ENCODE measurements around the gene ADM5. TPM values are rescaled to one million over a fixed set of nuclear protein-coding genes. Genes with fewer than 3 reads are reported as not detected.

Gene ADM5
- polyA plus RNA-seq, 1 of the 3 experiments (the other 2 are of a cell fraction) = 1.3 TPM

- TF ChIP-seq PBX3 (IDR thresholded peaks at IDR 0.05) = no peak
- no peak for TF ChIP-seq MEF2A (IDR thresholded peaks at IDR 0.05; ENCODE audit: borderline replicate concordance, low read depth)
- TF ChIP-seq CHD2 (IDR thresholded peaks at IDR 0.05; ENCODE audit: low read length, partially characterized antibody) = no peak
- TF ChIP-seq FOXJ3 (CRISPR knock-in tag; IDR thresholded peaks at IDR 0.05) = no peak
Measured at GRCh38 chr19:49686503-49687088, 2.8 kb upstream of the ADM5 start (continued).

- Histone ChIP-seq H3K4me1 (ENCODE audit: control insufficient read depth in 1 of 2, insufficient read depth in 2 of 2, low read depth in 1 of 2, low read length in 1 of 2) (peaks cover 6 to 18% of the 10 kb centered on the region in 2 experiments; a peak in 2 of 4 replicates), H4K20me1 (ENCODE audit: insufficient read depth) (peaks cover 17% of the 10 kb centered on the region), H3K9me2 (no peaks in the 10 kb centered on the region), H3F3A (replicated peaks; ENCODE audit: insufficient read depth) (peaks cover 15% of the 10 kb centered on the region), H3K27ac (ENCODE audit: low read depth in 2 of 2, low read length in 1 of 2) (no peak overlapping the region), H3K9ac (no peak overlapping the region), H3K4me3 (ENCODE audit: low read depth in 2 of 2, low read length in 1 of 2) (no peak overlapping the region), H3K79me2 (ENCODE audit: insufficient read depth) (peaks cover 21% of the 10 kb centered on the region), H3K36me3 (replicated peaks in 1 of 2; ENCODE audit: control insufficient read depth in 1 of 2, insufficient read depth in 2 of 2, low read length in 1 of 2) (peaks cover 23 to 49% of the 10 kb centered on the region in 2 experiments), H2AFZ (ENCODE audit: low read depth) (no peak overlapping the region), H3K9me3 (no peaks in the 10 kb centered on the region), H3K4me2 (no peak overlapping the region), H3K27me3 (ENCODE audit: insufficient read depth) (no peaks in the 10 kb centered on the region)
- no peak for TF ChIP-seq TAF1 (IDR thresholded peaks at IDR 0.05; ENCODE audit: borderline replicate concordance, low read depth, low read length)
- no peak for TF ChIP-seq RXRA (IDR thresholded peaks at IDR 0.05; ENCODE audit: borderline replicate concordance, low read depth)
- TF ChIP-seq EZH2phosphoT487 (IDR thresholded peaks at IDR 0.05; ENCODE audit: borderline replicate concordance, low read depth) = no peak
- WGBS (ENCODE audit: low lambda C conversion rate) = 98% methylated on average over 8 of the region's 12 CpGs
- ChIA-PET CTCF (interaction anchor here (1.0 to 8.0 kb wide), 2 partner anchors 9 to 117 kb away, joined by 3 to 75 read pairs; partner anchors contain the start of gene PRMT1), POLR2A (interaction anchor here (1.5 kb wide), 1 partner anchor 164 kb away, joined by 4 read pairs; the partner anchor contains the start of gene PTOV1)
- no peak for DNase-seq
Measured at GRCh38 chr19:49687150-49687549, 2.2 kb upstream of the ADM5 start.

GRCh38 chr19:49687566-49688316 lies 1.7 kb upstream of the ADM5 start:
- Histone ChIP-seq H3F3A (replicated peaks; ENCODE audit: insufficient read depth) (peaks cover 15% of the 10 kb centered on the region), H3K27ac (ENCODE audit: low read depth in 2 of 2, low read length in 1 of 2) (no peak overlapping the region; a peak in 1 of 4 replicates), H3K9ac (no peak overlapping the region), H3K9me2 (no peaks in the 10 kb centered on the region), H3K4me1 (ENCODE audit: control insufficient read depth in 1 of 2, insufficient read depth in 2 of 2, low read depth in 1 of 2, low read length in 1 of 2) (peaks cover 6 to 22% of the 10 kb centered on the region in 2 experiments; a peak in 2 of 4 replicates), H4K20me1 (ENCODE audit: insufficient read depth) (peaks cover 11% of the 10 kb centered on the region; the same call in 1 of the 2 replicates), H3K4me2 (no peak overlapping the region), H3K4me3 (ENCODE audit: low read depth in 2 of 2, low read length in 1 of 2) (no peak overlapping the region), H3K79me2 (ENCODE audit: insufficient read depth) (peaks cover 21% of the 10 kb centered on the region), H3K9me3 (no peaks in the 10 kb centered on the region), H3K27me3 (ENCODE audit: insufficient read depth) (no peaks in the 10 kb centered on the region), H2AFZ (ENCODE audit: low read depth) (no peak overlapping the region), H3K36me3 (replicated peaks in 1 of 2; ENCODE audit: control insufficient read depth in 1 of 2, insufficient read depth in 2 of 2, low read length in 1 of 2) (peaks cover 17 to 44% of the 10 kb centered on the region in 2 experiments)
- CTCF ChIA-PET = interaction anchor here (1.0 to 8.0 kb wide), 3 partner anchors 10 to 118 kb away, joined by 3 to 75 read pairs (median 31); partner anchors contain the start of gene PRMT1
- TF ChIP-seq RXRA (IDR thresholded peaks at IDR 0.05; ENCODE audit: borderline replicate concordance, low read depth) (no peak), MAX (IDR thresholded peaks at IDR 0.05; ENCODE audit: low read depth) (no peak), JUND (IDR thresholded peaks at IDR 0.05) (no peak)
- DNase-seq = no peak
- WGBS (ENCODE audit: low lambda C conversion rate) = 86% methylated on average over 15 of the region's 26 CpGs
- POLR2A ChIA-PET = interaction anchor here (1.5 kb wide), 1 partner anchor 163 kb away, joined by 4 read pairs; the partner anchor contains the start of gene PTOV1
